MCF 10A (cell line): ENCODE measurements around the gene ECHDC3. TPM values are rescaled to one million over a fixed set of nuclear protein-coding genes. Genes with fewer than 3 reads are reported as not detected.

ENCODE experiments used
- BruUV-seq: library from RNA; stranded (reverse); fragments of 400-500 nt; replicated peaks from 2 replicates; lab custom pipeline; 2021; lab: Mats Ljungman, UMichigan
- CTCF ChIA-PET: fragments of 300-600 bp; sonication (Branson Sonifier 250); formaldehyde crosslinking; extraction: SDS; loops from one replicate; lab custom pipeline; 2021; ENCODE audit warnings: antibody characterized with exemption, inconsistent platforms; lab: Yijun Ruan, JAX
- POLR2A ChIA-PET: fragments of 300-600, 350-650 bp; sonication (Branson Sonifier 250); formaldehyde crosslinking; extraction: SDS; loops from one replicate; lab custom pipeline; 2020; ENCODE audit warnings: antibody characterized with exemption, inconsistent platforms; lab: Yijun Ruan, JAX
- DNase-seq: peaks from one replicate; pipeline ENCODE4 v3.0.0-alpha.2; 2018; ENCODE audit not compliant: unreplicated experiment
- H3K27ac Mint-ChIP-seq: one replicate; pipeline ENCODE4 v1.8.0; 2022; ENCODE audit warnings: mild to moderate bottlenecking, low read depth, mixed read lengths; ENCODE audit not compliant: unreplicated experiment
- H3K27me3 Mint-ChIP-seq: one replicate; pipeline ENCODE4 v1.8.0; 2022; ENCODE audit warnings: mixed read lengths; ENCODE audit not compliant: insufficient read depth, unreplicated experiment
- H3K36me3 Mint-ChIP-seq: one replicate; pipeline ENCODE4 v1.8.0; 2022; ENCODE audit warnings: mild to moderate bottlenecking, moderate library complexity, mixed read lengths; ENCODE audit not compliant: insufficient read depth, unreplicated experiment
- H3K4me1 Mint-ChIP-seq: one replicate; pipeline ENCODE4 v1.8.0; 2022; ENCODE audit warnings: mixed read lengths; ENCODE audit not compliant: insufficient read depth, unreplicated experiment
- H3K4me3 Mint-ChIP-seq: one replicate; pipeline ENCODE4 v1.8.0; 2022; ENCODE audit warnings: mild to moderate bottlenecking, moderate library complexity, mixed read lengths; ENCODE audit not compliant: unreplicated experiment
- H3K9me3 Mint-ChIP-seq: one replicate; pipeline ENCODE4 v1.8.0; 2022; ENCODE audit warnings: mixed read lengths; ENCODE audit not compliant: unreplicated experiment
- intact Hi-C: fragments of 100-400 bp; cut with micrococcal nuclease; formaldehyde crosslinking; loops from 2 replicates; pipeline ENCODE4 v1.14.1; 2022
- total RNA-seq: library from RNA; stranded (reverse); gene quantifications from 2 replicates; pipeline ENCODE4 v1.2.3, GENCODE V29; 2022
- TF ChIP-seq, protein P1 (sequence below): fragments of 200-600 bp; IDR thresholded peaks from one replicate; pipeline ENCODE4 v1.8.0; 2022; ENCODE audit warnings: antibody characterized with exemption, mild to moderate bottlenecking; ENCODE audit not compliant: unreplicated experiment

Gene ECHDC3
- total RNA-seq, 1 experiment from 2014 or later: 25.5 TPM

DNA sequence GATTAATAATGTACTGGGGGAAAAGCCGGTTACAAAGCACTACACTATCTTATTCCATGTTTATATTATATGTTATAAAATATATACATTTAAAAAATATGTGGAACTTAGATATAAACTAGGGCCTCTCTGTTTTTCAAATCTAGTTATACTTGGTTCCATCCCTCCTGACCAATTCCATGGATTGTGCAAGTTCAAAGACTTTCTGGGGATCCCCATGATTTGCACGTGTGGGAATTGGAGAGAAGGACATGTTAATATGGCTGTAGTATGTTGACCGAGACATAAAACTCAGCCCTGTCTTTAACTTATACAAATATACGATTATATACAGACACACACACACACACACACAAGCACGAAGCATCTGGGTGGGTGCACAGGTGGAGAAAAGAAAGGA is 18.8 kb upstream of the ECHDC3 start:
- intact Hi-C loops: no loop called here
- ChIA-PET CTCF (interaction anchor here (0.5 to 2.0 kb wide), 4 partner anchors 15 to 345 kb away, joined by 3 to 12 read pairs (median 3); no protein-coding TSS in a partner anchor), POLR2A (interaction anchor here (1.3 kb wide), 1 partner anchor 35 kb away, joined by 4 read pairs; no protein-coding TSS in a partner anchor)
- no TSS peak for BruUV-seq
- H3K4me3 Mint-ChIP-seq: no peak overlapping the region
- H3K36me3 Mint-ChIP-seq: no peaks in the 10 kb centered on the region
- peaks cover 6% of the 10 kb centered on the region for H3K4me1 Mint-ChIP-seq
- no peak for DNase-seq
- peaks cover 2% of the 10 kb centered on the region for H3K9me3 Mint-ChIP-seq
- TF ChIP-seq, protein P1, sequence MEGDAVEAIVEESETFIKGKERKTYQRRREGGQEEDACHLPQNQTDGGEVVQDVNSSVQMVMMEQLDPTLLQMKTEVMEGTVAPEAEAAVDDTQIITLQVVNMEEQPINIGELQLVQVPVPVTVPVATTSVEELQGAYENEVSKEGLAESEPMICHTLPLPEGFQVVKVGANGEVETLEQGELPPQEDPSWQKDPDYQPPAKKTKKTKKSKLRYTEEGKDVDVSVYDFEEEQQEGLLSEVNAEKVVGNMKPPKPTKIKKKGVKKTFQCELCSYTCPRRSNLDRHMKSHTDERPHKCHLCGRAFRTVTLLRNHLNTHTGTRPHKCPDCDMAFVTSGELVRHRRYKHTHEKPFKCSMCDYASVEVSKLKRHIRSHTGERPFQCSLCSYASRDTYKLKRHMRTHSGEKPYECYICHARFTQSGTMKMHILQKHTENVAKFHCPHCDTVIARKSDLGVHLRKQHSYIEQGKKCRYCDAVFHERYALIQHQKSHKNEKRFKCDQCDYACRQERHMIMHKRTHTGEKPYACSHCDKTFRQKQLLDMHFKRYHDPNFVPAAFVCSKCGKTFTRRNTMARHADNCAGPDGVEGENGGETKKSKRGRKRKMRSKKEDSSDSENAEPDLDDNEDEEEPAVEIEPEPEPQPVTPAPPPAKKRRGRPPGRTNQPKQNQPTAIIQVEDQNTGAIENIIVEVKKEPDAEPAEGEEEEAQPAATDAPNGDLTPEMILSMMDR: no peak
- H3K27ac Mint-ChIP-seq: no peak overlapping the region
- H3K27me3 Mint-ChIP-seq: peaks cover 17% of the 10 kb centered on the region

DNA sequence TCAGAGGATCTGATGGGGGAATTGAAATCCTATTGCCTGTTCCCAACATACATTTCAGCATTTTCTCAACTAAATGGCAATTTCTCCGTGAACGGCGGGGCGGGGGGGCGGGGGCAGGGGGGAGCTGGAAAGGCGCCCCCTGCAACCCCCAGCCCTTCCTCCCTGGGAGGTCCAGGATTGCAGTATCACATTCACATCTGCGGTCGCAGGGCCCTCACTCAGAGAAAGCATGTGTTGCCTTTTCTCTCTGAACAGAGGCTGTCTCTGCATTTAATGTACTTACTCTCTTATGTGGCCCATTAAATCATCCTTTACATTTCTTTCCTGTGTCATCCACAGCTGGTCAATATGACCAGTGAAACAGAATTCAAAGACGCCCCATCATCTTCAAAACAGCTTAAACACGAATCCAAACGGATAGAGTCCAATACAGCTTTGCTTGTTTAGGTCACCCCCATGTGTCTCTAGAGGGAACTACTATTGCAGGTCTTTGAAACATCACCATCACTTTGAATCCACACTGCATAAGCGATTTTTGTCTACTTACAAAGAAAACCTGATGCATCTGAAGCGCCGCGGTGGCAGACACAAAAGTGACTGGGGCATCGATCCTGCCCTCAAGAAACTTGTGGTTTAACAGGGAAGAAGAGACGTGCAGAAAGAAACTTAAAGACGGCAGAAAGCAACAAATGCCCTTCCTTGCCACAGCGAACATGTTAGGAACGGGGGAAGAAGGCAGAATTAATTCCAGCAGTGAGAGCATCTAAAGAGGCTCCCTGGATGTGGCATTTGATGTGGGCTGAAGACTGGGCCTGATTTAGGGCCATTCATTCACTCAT is 17.0 kb upstream of the ECHDC3 start:
- ChIA-PET POLR2A (interaction anchor here (0.9 to 1.3 kb wide), 3 partner anchors 18 to 210 kb away, joined by 3 to 5 read pairs (median 3); no protein-coding TSS in a partner anchor), CTCF (interaction anchor here (0.7 to 2.9 kb wide), 16 partner anchors 16 to 248 kb away, joined by 3 to 48 read pairs (median 3); no protein-coding TSS in a partner anchor)
- H3K36me3 Mint-ChIP-seq: no peaks in the 10 kb centered on the region
- H3K27me3 Mint-ChIP-seq: peaks cover 17% of the 10 kb centered on the region
- H3K27ac Mint-ChIP-seq: no peak overlapping the region
- DNase-seq: peak; percentile 72
- TF ChIP-seq, protein P1: peak; percentile 79
- H3K4me1 Mint-ChIP-seq: peaks cover 6% of the 10 kb centered on the region
- H3K9me3 Mint-ChIP-seq: peaks cover 12% of the 10 kb centered on the region
- no peak overlapping the region for H3K4me3 Mint-ChIP-seq
- intact Hi-C loops: loop anchor here (1.0 to 5.0 kb wide), 3 partner anchors 115 to 303 kb away; no protein-coding TSS in a partner anchor
- no TSS peak for BruUV-seq

DNA sequence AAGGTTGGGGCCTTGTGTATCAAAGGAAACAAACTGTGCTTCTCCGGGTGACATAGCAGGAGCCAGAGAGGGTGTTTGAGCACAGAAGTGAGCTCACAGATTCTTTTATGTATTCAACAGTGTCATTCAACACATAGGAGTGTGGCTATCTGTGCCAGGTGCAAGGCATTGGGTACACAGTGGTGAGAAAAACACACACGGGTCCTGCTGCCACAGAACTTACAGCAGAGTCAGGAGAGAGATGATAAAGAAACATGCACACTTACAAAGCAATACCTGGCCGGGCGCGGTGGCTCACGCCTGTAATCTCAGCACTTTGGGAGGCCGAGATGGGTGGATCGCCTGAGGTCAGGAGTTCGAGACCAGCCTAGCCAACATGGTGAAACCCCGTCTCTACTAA is 16.3 kb upstream of the ECHDC3 start:
- Mint-ChIP-seq H3K4me1 (peaks cover 6% of the 10 kb centered on the region), H3K36me3 (no peaks in the 10 kb centered on the region), H3K27me3 (peaks cover 17% of the 10 kb centered on the region), H3K9me3 (peaks cover 12% of the 10 kb centered on the region), H3K27ac (no peak overlapping the region), H3K4me3 (no peak overlapping the region)
- ChIA-PET CTCF (interaction anchor here (0.9 to 2.9 kb wide), 5 partner anchors 11 to 223 kb away, joined by 3 to 48 read pairs (median 5); no protein-coding TSS in a partner anchor), POLR2A (interaction anchor here (0.9 to 1.3 kb wide), 2 partner anchors 17 to 211 kb away, joined by 3 read pairs; no protein-coding TSS in a partner anchor)
- intact Hi-C loops: loop anchor here (1.0 to 5.0 kb wide), 3 partner anchors 116 to 304 kb away; no protein-coding TSS in a partner anchor
- TF ChIP-seq, protein P1: no peak
- no TSS peak for BruUV-seq
- no peak for DNase-seq

DNA sequence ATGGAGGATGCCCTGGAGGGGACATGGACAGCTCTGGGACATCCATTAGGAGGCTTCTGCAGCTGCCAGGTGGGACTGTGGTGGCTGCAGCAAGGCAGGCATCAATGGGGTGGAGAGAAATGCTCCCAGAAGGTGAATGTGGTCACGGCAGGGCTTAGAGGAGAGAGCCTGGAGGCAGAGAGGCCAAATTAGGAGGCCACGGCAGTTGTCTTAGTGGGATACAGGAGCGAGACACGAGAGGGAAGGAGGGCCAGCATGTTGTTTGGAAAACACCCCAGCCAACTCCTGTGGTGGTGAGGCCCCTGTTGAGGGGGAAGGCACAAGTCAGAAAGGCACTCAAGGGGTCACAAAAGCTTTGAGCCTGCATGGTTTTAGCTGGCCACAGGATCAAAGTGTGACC is 14.6 kb upstream of the ECHDC3 start:
- Mint-ChIP-seq H3K36me3 (no peaks in the 10 kb centered on the region), H3K4me1 (peaks cover 6% of the 10 kb centered on the region), H3K9me3 (peaks cover 12% of the 10 kb centered on the region), H3K27ac (no peak overlapping the region), H3K4me3 (no peak overlapping the region), H3K27me3 (peaks cover 17% of the 10 kb centered on the region)
- BruUV-seq: no TSS peak
- TF ChIP-seq, protein P1: no peak
- ChIA-PET POLR2A (no interaction called here), CTCF (interaction anchor here (0.6 to 4.4 kb wide), 3 partner anchors 30 to 212 kb away, joined by 3 to 31 read pairs (median 5); no protein-coding TSS in a partner anchor)
- DNase-seq: no peak
- intact Hi-C loops: loop anchor here (5.0 kb wide), 1 partner anchor 305 kb away; no protein-coding TSS in a partner anchor
